GM12878 (cell line): ENCODE data around the gene SFXN5. TPM values are rescaled to one million over a fixed set of nuclear protein-coding genes. Genes with fewer than 3 reads are reported as not detected.

Experiments used
- ATAC-seq: fragments of 200-7000 bp; cut with Tn5 transposase; 3 replicates; pipeline ENCODE4 v1.9.1; 2020; ENCODE audit warnings: mild to moderate bottlenecking, moderate library complexity
- BruUV-seq: library from RNA; stranded (reverse); fragments of 400-500 nt; replicated peaks from 2 replicates; lab custom pipeline; 2021; lab: Mats Ljungman, UMichigan
- CTCF ChIA-PET: fragments of 300-600 bp; sonication (Branson Sonifier 250); formaldehyde crosslinking; extraction: SDS; loops from one replicate; lab custom pipeline; 2021; ENCODE audit warnings: inconsistent platforms; lab: Yijun Ruan, JAX
- POLR2A ChIA-PET: fragments of 350-600 bp; formaldehyde crosslinking; extraction: SDS; loops from one replicate; lab custom pipeline; 2021; ENCODE audit warnings: inconsistent platforms; lab: Charles Lee
- RAD21 ChIA-PET: fragments of 300-600 bp; sonication (Branson Sonifier 250); formaldehyde crosslinking; loops from one replicate; lab custom pipeline; 2023; ENCODE audit warnings: antibody characterized with exemption; ENCODE audit not compliant: unreplicated experiment; lab: Charles Lee
- SMC1A ChIA-PET: fragments of 300-600 bp; sonication (Branson Sonifier 250); formaldehyde crosslinking; loops from one replicate; lab custom pipeline; 2023; ENCODE audit not compliant: unreplicated experiment, uncharacterized antibody; lab: Charles Lee
- DNase-seq: peaks from one replicate; pipeline ENCODE4 v3.0.0-alpha.2; 2011; ENCODE audit warnings: low read depth, low spot score
- FAIRE-seq: peaks from 3 replicates; lab custom pipeline; 2011; peaks lifted over from hg19 to GRCh38; lab: Jason Lieb, UNC
- H2AFZ ChIP-seq: 2 replicates; pipeline ENCODE4 v1.6.0; 2011; ENCODE audit warnings: low read depth, low read length, control low read depth; ENCODE audit not compliant: control insufficient read depth
- H3K27ac ChIP-seq: 2 replicates; pipeline ENCODE4 v1.5.1; 2011; ENCODE audit warnings: control low read depth; ENCODE audit not compliant: control insufficient read depth, insufficient read depth
- H3K27me3 ChIP-seq, 2 experiments: replicated peaks in 1 of 2; 2 replicates each; pipeline versions ENCODE4 v1.6.0 to v1.6.1; 2011; ENCODE audit warnings: low read length in 1 of 2; ENCODE audit not compliant: control insufficient read depth in 2 of 2, insufficient read depth in 2 of 2
- H3K36me3 ChIP-seq, 2 experiments: 2 replicates each; pipeline ENCODE4 v1.5.1; 2011; ENCODE audit warnings: low read length in 1 of 2; ENCODE audit not compliant: control insufficient read depth in 2 of 2, insufficient read depth in 2 of 2
- H3K4me1 ChIP-seq: 2 replicates; pipeline ENCODE4 v1.6.1; 2011; ENCODE audit warnings: mild to moderate bottlenecking, low read length, moderate library complexity, mixed read lengths; ENCODE audit not compliant: control insufficient read depth, insufficient read depth
- H3K4me2 ChIP-seq: 2 replicates; pipeline ENCODE4 v1.6.0; 2011; ENCODE audit warnings: control low read depth; ENCODE audit not compliant: control insufficient read depth, insufficient read depth
- H3K4me3 ChIP-seq: fragments of 200-600 bp; sonication (generic); 2 replicates; pipeline ENCODE4 v1.5.1; 2016
- H3K79me2 ChIP-seq: 2 replicates; pipeline ENCODE4 v1.6.0; 2011; ENCODE audit warnings: low read length; ENCODE audit not compliant: control insufficient read depth, insufficient read depth
- H3K9ac ChIP-seq: 2 replicates; pipeline ENCODE4 v1.8.0; 2011; ENCODE audit warnings: low read length, control low read depth, mixed read lengths; ENCODE audit not compliant: control insufficient read depth, insufficient read depth
- H3K9me3 ChIP-seq: replicated peaks from 3 replicates; pipeline ENCODE4 v1.5.1; 2011; ENCODE audit warnings: mild to moderate bottlenecking, low read length; ENCODE audit not compliant: control insufficient read depth, insufficient read depth
- H4K20me1 ChIP-seq: 2 replicates; pipeline ENCODE4 v1.6.0; 2011; ENCODE audit not compliant: control insufficient read depth, insufficient read depth
- SUZ12 ChIP-seq: fragments of 200-600 bp; sonication (generic); IDR thresholded peaks from one replicate; pipeline ENCODE4 v1.6.1; 2018; ENCODE audit warnings: antibody characterized with exemption, mild to moderate bottlenecking; ENCODE audit not compliant: unreplicated experiment
- ZBTB33 ChIP-seq: fragments of 450-650 bp; IDR thresholded peaks from 2 replicates; pipeline ENCODE4 v1.6.1; 2017; ENCODE audit warnings: mild to moderate bottlenecking
- WGBS: methylation state at CpG from one replicate; pipeline ENCODE4 v1.1.6; 2016; ENCODE audit warnings: low lambda C conversion rate; ENCODE audit not compliant: insufficient replicate concordance, insufficient coverage; ENCODE audit errors: missing lambda C conversion rate; 5-methylcytosine and 5-hydroxymethylcytosine counted together
- in situ Hi-C: fragments of 300-500 bp; cut with MboI; formaldehyde crosslinking; loops from 9 replicates; pipeline ENCODE4 v1.14.3; 2018; ENCODE audit warnings: mixed read lengths
- intact Hi-C: fragments of 100-400 bp; cut with micrococcal nuclease; formaldehyde crosslinking; loops from one replicate; pipeline ENCODE4 v1.14.2; 2022; ENCODE audit not compliant: unreplicated experiment
- polyA plus RNA-seq, 11 experiments: library from polyadenylated mRNA; depleted of rRNA in 4 of 11; unstranded in 6 of 11; stranded (reverse) in 5 of 11; fragments of >200 nt; fragmentation: Nextera tagmentation in 4 of 11; fragmentation: Illumina TruSeq in 1 of 11; extraction: Ambion mirVana in 4 of 11; extraction: Trizol in 1 of 11; gene quantifications; 1 replicate in 1 of 11; 2 replicates in 10 of 11; pipeline versions ENCODE4 v1.2.1 to v1.2.3, GENCODE V29; 2011 to 2016; ENCODE audit warnings: inconsistent platforms in 2 of 11, missing spikeins in 2 of 11, low read depth in 1 of 11
- total RNA-seq, 4 experiments: library from RNA; depleted of rRNA in 3 of 4; stranded (reverse); fragments of >200 nt in 3 of 4; fragmentation: Illumina TruSeq in 1 of 4; extraction: Trizol in 1 of 4; gene quantifications; 2 replicates each; pipeline versions ENCODE4 v1.2.1 to v1.2.3, GENCODE V29; 2013 to 2021

The SFXN5 gene
- total and polyA plus RNA-seq, 10 of the 15 experiments (the other 5 are each of a cell fraction or from before 2014, with no cell fraction given) = 3.3 to 15.9 (median 11.2) TPM

GRCh38 chr2:73112026-73112912, 40.8 kb upstream of the SFXN5 start:
- no peak for FAIRE-seq
- in situ Hi-C loops = no loop called here
- no peaks in the 10 kb centered on the region for H3K79me2 ChIP-seq

More at GRCh38 chr2:73112026-73112912, 40.8 kb upstream of the SFXN5 start:
- ChIA-PET SMC1A (no interaction called here), RAD21 (no interaction called here), POLR2A (no interaction called here), CTCF (no interaction called here)
- no peaks in the 10 kb centered on the region for H4K20me1 ChIP-seq
- no TSS peak for BruUV-seq
- peak overlapping the region; percentile 60; the same call in 1 of the 2 replicates for H3K4me3 ChIP-seq
- intact Hi-C loops = no loop called here
- H2AFZ ChIP-seq = no peak overlapping the region
- no peak for DNase-seq
- H3K36me3 ChIP-seq = no peaks in the 10 kb centered on the region
- no peaks in the 10 kb centered on the region for H3K4me1 ChIP-seq
- H3K27ac ChIP-seq = no peak overlapping the region
- H3K9ac ChIP-seq = no peak overlapping the region
- TF ChIP-seq ZBTB33 (no peak), SUZ12 (peak; percentile 76)
- WGBS = 10% methylated on average over 65 of the region's 88 CpGs
- no peak for ATAC-seq
- H3K4me2 ChIP-seq = peak overlapping the region; percentile 77; the same call in 1 of the 2 replicates
- no peaks in the 10 kb centered on the region for H3K9me3 ChIP-seq
- peaks cover 6 to 17% of the 10 kb centered on the region in 2 experiments for H3K27me3 ChIP-seq
